DMS53 treated with DMSO at 0.1 percent for 48 hours (cell line): ENCODE data around the gene TEC.

Experiments
- DNase-seq: peaks from one replicate; lab custom pipeline; 2025; ENCODE audit not compliant: unreplicated experiment; lab: John Stamatoyannopoulos, UW

Gene TEC

GRCh38 chr4:48127682-48128404 lies 141.8 kb downstream of the TEC start:
- peak; percentile 63 for DNase-seq

DNA sequence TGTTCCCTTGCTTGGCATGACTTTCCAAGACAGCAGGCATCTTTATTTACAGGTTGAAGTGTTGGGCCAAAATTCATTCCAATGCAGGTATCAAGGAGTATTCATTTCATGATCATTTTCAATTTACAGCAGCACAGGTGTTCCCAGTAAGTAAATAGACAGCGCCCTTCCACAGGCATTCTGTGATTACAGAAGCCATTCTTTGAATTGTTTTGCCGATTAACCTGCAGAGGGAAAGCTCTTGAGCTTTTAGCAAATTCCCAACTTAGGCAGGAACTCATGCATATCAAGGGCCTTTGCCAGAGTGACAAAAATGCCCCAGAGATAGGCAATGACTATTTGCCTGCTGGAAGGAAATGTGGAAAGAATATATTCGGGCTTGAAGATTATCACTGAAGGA lies 142.4 kb downstream of the TEC start:
- DNase-seq = no peak

GRCh38 chr4:48126621-48127020 lies 143.0 kb downstream of the TEC start:
- no peak for DNase-seq

DNA sequence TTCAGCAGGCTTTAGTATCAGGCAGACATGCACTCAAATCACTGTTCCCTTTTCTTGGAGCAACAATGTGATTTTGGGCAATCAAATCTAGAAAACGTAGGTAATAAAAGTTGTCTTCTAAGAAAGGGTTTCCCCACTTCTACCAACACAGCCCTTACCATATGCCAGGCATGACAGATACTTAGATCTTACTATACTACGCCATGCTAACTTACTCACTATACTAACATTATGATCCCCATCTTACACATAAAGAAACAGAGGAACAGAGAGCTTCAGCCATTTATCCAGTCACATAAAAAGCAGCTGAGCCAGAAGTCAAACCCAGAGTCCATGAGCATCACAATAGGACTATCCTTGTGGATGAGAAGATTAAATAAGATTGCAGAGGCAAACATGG lies 144.8 kb downstream of the TEC start:
- DNase-seq = no peak

GRCh38 chr4:48122756-48123155 lies 146.9 kb downstream of the TEC start:
- DNase-seq = no peak

DNA sequence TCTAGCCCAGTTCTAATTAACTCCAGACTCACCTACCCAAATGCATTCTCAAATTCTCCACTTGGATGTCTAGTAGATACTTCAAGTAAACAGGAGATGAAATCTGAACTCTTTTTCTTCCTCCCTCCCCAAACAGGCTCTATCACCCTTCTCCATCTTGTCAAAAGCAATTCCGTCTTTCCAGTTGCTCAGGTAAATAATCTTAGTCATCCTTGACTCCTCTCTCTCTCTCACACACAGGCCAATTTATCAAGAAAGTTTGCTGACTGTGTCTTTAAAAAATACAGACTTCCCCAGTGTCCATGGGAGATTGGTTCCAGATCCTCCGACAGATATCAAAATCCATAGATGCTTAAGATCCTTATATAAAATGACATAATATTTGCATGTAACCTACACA lies 148.5 kb downstream of the TEC start:
- no peak for DNase-seq

GRCh38 chr4:48120132-48120531 lies 149.5 kb downstream of the TEC start:
- no peak for DNase-seq

- no peak for DNase-seq
Measured at GRCh38 chr4:48119646-48120045, 150.0 kb downstream of the TEC start.

DNA sequence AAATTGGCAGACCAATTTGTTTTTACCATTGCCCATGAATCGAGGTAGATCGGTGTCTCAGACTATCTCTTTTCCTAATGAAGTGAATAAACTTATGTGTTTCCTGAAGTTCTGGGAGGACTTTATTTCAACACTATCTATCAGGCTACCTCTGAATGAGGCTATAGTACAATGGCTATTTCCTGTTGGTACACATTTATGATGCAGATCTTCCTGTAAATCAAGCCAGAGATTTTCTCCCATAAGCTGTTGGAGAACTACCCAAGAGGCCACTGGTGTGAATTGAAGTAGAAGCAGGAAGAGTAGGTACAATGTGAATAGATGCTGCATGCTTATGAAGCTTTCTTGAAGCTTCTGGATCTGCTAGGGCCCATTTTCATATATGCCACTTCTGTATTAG lies 151.6 kb downstream of the TEC start:
- no peak for DNase-seq

GRCh38 chr4:48116582-48116981 lies 153.1 kb downstream of the TEC start:
- DNase-seq = no peak

DNA sequence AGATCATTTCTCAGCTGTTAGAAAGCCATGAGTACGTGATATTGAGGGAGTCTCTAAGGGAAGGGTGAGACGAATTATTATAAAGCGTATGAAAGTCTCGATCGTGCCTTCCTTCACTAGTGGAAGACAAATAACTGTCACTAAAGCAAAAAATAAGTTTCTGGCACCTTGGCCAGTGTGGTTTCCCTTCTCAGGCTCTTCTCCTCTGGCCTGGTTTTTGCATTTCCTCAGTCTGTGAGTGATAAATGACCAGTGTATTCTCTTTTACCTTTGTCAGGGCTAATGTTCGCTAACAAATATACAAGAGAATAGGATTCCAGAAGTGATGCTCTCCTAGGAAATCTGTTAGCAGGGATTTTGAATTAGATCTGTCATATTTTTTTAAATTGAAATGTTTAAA lies 155.2 kb downstream of the TEC start:
- DNase-seq = no peak

GRCh38 chr4:48112017-48112667 lies 157.5 kb downstream of the TEC start:
- no peak for DNase-seq

GRCh38 chr4:48110452-48110978 lies 159.1 kb downstream of the TEC start:
- DNase-seq = no peak

DNA sequence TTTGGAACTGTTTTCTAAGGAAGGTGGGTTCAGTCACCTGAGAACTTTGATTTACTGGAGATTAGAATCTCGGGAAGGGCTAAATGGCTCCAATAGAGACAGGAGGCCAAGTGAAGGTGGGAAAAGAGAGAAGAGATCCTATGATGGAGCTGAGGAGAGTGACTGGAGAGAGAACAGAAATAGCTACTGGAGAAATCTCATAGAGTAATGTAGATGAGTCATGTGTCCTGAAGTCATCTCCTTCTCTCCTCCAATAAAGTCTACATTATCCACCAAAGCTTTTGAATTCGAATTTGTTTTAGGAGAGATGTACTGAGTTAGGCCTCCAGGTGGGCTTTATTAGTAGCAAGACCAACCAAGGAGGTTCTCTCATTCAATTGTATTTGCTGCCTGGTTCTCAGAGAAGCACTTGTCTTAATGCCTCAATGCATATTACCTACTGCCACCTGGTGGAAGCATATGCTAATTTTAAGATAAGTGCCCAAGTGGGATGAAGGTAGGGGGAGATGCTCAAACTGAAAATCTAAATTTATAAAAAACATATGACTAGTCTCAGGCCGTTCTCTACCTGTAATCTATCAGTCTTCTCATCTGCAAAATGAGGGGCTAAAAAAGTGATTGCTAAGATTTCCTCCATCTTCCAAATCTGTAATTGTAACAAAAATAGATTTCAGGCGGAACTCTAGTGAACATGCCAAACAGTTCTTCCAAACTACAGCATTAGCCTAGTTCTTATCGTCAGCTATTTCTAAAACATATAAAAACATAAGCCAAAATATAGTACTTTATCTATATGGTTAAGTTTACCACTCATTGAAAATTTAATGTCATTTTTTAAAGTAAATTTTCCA lies 160.0 kb downstream of the TEC start:
- peak; percentile 68 for DNase-seq

DNA sequence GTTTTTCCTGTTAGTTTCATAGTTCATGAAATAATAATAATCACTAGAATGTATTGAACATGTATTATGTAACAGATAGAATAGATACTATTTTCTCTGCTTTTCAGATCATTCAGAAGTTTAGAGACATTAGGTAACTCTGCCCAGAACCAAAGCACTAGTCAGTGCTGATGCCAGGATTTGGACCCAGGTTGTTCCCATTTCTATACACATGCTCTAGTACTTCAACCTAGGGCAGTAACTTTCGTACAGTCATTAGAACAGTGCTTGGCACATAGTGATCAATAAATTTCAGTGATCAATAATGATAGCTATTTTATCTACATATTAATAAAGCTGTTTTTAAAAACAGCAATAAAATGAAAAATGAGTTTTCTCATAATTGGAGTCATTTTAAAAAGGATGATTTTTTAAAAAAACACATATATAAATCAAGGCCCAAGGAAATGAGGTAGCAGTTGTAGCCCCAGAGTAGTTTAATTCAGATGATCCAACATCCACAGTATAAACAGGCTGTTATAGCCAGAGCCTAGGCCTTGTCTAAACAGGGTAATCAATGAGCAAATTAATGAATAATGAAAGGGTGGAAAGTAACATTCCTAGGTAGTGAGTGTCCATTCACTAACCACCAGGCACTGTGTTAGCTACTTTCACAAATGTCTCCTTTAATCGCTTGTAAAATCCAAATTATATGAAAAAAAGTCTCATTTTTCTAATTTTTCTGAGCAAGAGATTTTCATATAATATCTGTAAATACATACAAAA lies 161.1 kb downstream of the TEC start:
- DNase-seq = no peak

DNA sequence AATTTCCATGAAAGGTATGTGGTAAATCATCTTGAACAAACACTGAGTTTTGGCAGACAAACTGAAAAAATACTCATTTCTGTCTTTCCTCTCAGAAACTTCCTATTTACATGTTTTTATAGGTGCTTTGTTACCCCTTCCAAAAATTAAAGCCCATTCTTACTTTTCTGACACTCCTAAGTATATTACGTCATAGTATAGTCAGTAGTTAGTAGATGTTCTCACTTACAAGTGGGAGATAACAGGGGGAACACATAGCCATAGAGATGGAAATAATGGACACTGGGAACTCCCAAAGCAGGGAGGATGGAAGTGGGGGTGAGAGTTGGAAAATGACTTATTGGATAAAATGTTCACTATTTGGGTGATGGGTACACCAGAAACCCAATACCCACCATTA lies 164.4 kb downstream of the TEC start:
- no peak for DNase-seq

GRCh38 chr4:48103483-48104139 lies 166.0 kb downstream of the TEC start:
- DNase-seq = no peak

DNA sequence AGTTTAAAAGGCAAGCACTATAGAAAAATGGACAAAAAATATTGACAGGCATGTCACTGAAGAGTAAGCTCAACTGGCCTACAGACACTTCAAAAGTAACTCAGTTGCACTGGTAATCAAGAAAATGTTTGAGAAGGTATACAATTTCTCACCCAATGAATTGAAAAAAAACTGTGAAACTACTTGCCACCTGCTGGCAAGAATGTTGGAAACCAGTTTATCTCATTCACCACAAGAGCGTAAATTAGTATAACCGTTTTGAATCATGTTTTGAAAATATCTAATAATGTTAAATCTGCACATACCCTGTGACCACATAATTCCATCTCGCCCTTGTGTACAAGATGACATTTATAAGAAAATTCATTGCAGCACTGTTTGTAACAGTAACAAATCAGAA lies 167.3 kb downstream of the TEC start:
- no peak for DNase-seq

DNA sequence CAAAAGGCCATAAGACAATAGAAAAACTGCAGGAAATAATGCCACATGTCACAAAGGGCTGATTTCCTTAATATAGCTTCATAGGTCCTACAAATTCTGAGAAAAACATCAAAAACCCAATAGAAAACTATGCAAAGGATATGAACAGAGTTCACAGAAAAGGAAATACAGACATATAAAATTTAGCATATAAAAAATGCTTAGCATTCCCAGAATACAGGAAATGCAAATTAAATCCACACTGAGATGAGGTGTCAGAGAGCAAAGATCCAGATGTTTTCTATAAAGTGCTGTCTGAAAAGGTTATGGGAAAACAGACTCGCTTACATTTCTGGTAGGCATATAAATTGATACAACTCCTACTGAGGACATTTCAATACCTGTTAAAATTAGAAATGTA lies 169.4 kb downstream of the TEC start:
- no peak for DNase-seq

GRCh38 chr4:48095441-48095840 lies 174.2 kb downstream of the TEC start:
- no peak for DNase-seq
